Measurements from ENCODE around the gene FEZ2. TPM values are rescaled to one million over a fixed set of nuclear protein-coding genes. Genes with fewer than 3 reads are reported as not detected.

Gene FEZ2
- polyA plus RNA-seq, 1 of the 3 experiments (the other 2 are of a cell fraction), result 37.2 TPM

- Histone ChIP-seq H3K36me3 (replicated peaks in 1 of 2; ENCODE audit: control insufficient read depth in 1 of 2, insufficient read depth in 2 of 2, low read length in 1 of 2) (peaks cover 26 to 61% of the 10 kb centered on the region in 2 experiments), H4K20me1 (ENCODE audit: insufficient read depth) (no peaks in the 10 kb centered on the region), H3K9me3 (no peaks in the 10 kb centered on the region), H3F3A (replicated peaks; ENCODE audit: insufficient read depth) (peaks cover 63% of the 10 kb centered on the region), H2AFZ (ENCODE audit: low read depth) (no peak overlapping the region), H3K9me2 (no peaks in the 10 kb centered on the region), H3K4me1 (ENCODE audit: control insufficient read depth in 1 of 2, insufficient read depth in 2 of 2, low read depth in 1 of 2, low read length in 1 of 2) (peaks cover 3 to 73% of the 10 kb centered on the region in 2 experiments; a peak in 3 of 4 replicates), H3K27ac (ENCODE audit: low read depth in 2 of 2, low read length in 1 of 2) (peak overlapping the region; percentile 28 to 98; a peak in 3 of 4 replicates), H3K79me2 (ENCODE audit: insufficient read depth) (peaks cover 82% of the 10 kb centered on the region), H3K27me3 (ENCODE audit: insufficient read depth) (no peaks in the 10 kb centered on the region), H3K4me3 (ENCODE audit: low read depth in 2 of 2, low read length in 1 of 2) (no peak overlapping the region), H3K4me2 (peak overlapping the region; percentile 51), H3K9ac (peak overlapping the region; percentile 60; the same call in 1 of the 2 replicates)
- no peak for DNase-seq
- CTCF ChIA-PET, result interaction anchor here (0.7 to 1.6 kb wide), 3 partner anchors 15 to 35 kb away, joined by 3 to 4 read pairs (median 4); partner anchors contain the start of gene FEZ2
- WGBS (ENCODE audit: low lambda C conversion rate), result 64% methylated on average over 3 of the region's 3 CpGs
- TF ChIP-seq, protein P1, sequence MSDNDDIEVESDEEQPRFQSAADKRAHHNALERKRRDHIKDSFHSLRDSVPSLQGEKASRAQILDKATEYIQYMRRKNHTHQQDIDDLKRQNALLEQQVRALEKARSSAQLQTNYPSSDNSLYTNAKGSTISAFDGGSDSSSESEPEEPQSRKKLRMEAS (IDR thresholded peaks at IDR 0.05; ENCODE audit: low read depth), result no peak
- no peak for TF ChIP-seq RXRA (IDR thresholded peaks at IDR 0.05; ENCODE audit: borderline replicate concordance, low read depth)
- POLR2A ChIA-PET, result interaction anchor here (0.9 kb wide), 1 partner anchor 11 kb away, joined by 3 read pairs; no protein-coding TSS in a partner anchor
These were observed 34.9 kb downstream of the FEZ2 start for GRCh38 chr2:36562973-36563532.

DNA sequence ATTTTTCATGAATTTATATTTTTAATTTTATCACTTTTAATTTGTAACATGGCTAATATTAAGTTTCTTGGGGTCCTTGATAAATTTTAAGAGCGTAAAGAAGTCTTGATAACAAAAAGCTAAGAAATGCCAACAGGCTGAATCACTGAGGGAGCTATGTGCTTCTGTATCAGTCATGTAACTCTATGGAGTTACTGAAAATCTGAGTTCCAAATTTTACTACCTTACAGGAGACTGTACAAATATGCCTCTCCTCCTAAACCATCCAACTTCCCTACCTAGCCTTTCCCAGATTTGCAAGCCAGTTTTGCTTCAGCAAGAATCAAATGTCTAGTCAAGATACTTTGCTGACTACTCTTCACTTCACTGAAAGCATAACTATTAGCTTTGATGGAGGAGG lies 35.7 kb downstream of the FEZ2 start:
- H4K20me1 ChIP-seq (ENCODE audit: insufficient read depth), result no peaks in the 10 kb centered on the region
- H2AFZ ChIP-seq (ENCODE audit: low read depth), result no peak overlapping the region
- H3K79me2 ChIP-seq (ENCODE audit: insufficient read depth), result peaks cover 82% of the 10 kb centered on the region
- H3K9me3 ChIP-seq, result no peaks in the 10 kb centered on the region
- no peaks in the 10 kb centered on the region for H3K27me3 ChIP-seq (ENCODE audit: insufficient read depth)
- H3K9ac ChIP-seq, result peak overlapping the region; percentile 68
- H3K9me2 ChIP-seq, result no peaks in the 10 kb centered on the region
- TF ChIP-seq JUND (IDR thresholded peaks at IDR 0.05), result peak; percentile 42; the same call in 1 of the 2 replicates
- TF ChIP-seq NFIC (IDR thresholded peaks at IDR 0.05; ENCODE audit: borderline replicate concordance), result no peak
- TF ChIP-seq RCOR1 (IDR thresholded peaks at IDR 0.05; ENCODE audit: low read length), result no peak
- peak; percentile 37; the same call in 1 of the 2 replicates for TF ChIP-seq FOSL2 (IDR thresholded peaks at IDR 0.05; ENCODE audit: borderline replicate concordance, low read depth)
- no peak for TF ChIP-seq TCF12 (IDR thresholded peaks at IDR 0.05)
- TF ChIP-seq RAD21 (IDR thresholded peaks at IDR 0.05; ENCODE audit: low read length), result no peak
- peaks cover 33 to 62% of the 10 kb centered on the region in 2 experiments for H3K36me3 ChIP-seq (replicated peaks in 1 of 2; ENCODE audit: control insufficient read depth in 1 of 2, insufficient read depth in 2 of 2, low read length in 1 of 2)
- no peak overlapping the region for H3K4me3 ChIP-seq (ENCODE audit: low read depth in 2 of 2, low read length in 1 of 2)
- 22% methylated on average over 1 of the region's 1 CpG for WGBS (ENCODE audit: low lambda C conversion rate)
- H3F3A ChIP-seq (replicated peaks; ENCODE audit: insufficient read depth), result peaks cover 63% of the 10 kb centered on the region
- peaks cover 3 to 72% of the 10 kb centered on the region in 2 experiments; a peak in 3 of 4 replicates for H3K4me1 ChIP-seq (ENCODE audit: control insufficient read depth in 1 of 2, insufficient read depth in 2 of 2, low read depth in 1 of 2, low read length in 1 of 2)
- POLR2A ChIA-PET, result no interaction called here
- H3K4me2 ChIP-seq, result peak overlapping the region; percentile 51; the same call in 1 of the 2 replicates
- CTCF ChIA-PET, result interaction anchor here (0.7 to 1.6 kb wide), 3 partner anchors 16 to 35 kb away, joined by 3 to 4 read pairs (median 4); partner anchors contain the start of gene FEZ2
- H3K27ac ChIP-seq (ENCODE audit: low read depth in 2 of 2, low read length in 1 of 2), result peak overlapping the region; percentile 58 to 98; a peak in 3 of 4 replicates
- no peak for DNase-seq

GRCh38 chr2:36561237-36561944 lies 36.6 kb downstream of the FEZ2 start:
- Histone ChIP-seq H3K79me2 (ENCODE audit: insufficient read depth) (peaks cover 73% of the 10 kb centered on the region), H3K4me2 (peak overlapping the region; percentile 73), H3K36me3 (replicated peaks in 1 of 2; ENCODE audit: control insufficient read depth in 1 of 2, insufficient read depth in 2 of 2, low read length in 1 of 2) (peaks cover 33 to 59% of the 10 kb centered on the region in 2 experiments), H3K4me1 (ENCODE audit: control insufficient read depth in 1 of 2, insufficient read depth in 2 of 2, low read depth in 1 of 2, low read length in 1 of 2) (peaks cover 3 to 76% of the 10 kb centered on the region in 2 experiments), H2AFZ (ENCODE audit: low read depth) (no peak overlapping the region), H3K9me2 (no peaks in the 10 kb centered on the region), H3K4me3 (ENCODE audit: low read depth in 2 of 2, low read length in 1 of 2) (0 out of 4 replicates have a peak overlapping the region, but pooled peaks of 1 of the 2 experiments have one; percentile 6), H3K9ac (peak overlapping the region; percentile 68), H3K9me3 (no peaks in the 10 kb centered on the region), H3K27me3 (ENCODE audit: insufficient read depth) (no peaks in the 10 kb centered on the region), H3F3A (replicated peaks; ENCODE audit: insufficient read depth) (peaks cover 68% of the 10 kb centered on the region), H3K27ac (ENCODE audit: low read depth in 2 of 2, low read length in 1 of 2) (peak overlapping the region; percentile 77 to 98; a peak in 3 of 4 replicates), H4K20me1 (ENCODE audit: insufficient read depth) (no peaks in the 10 kb centered on the region)
- no peak for DNase-seq
- POLR2A ChIA-PET, result no interaction called here
- WGBS (ENCODE audit: low lambda C conversion rate), result 35% methylated on average over 8 of the region's 8 CpGs
- CTCF ChIA-PET, result no interaction called here
- TF ChIP-seq SMC3 (IDR thresholded peaks at IDR 0.05; ENCODE audit: low read depth, low read length) (no peak), GATA2 (CRISPR knock-in tag; IDR thresholded peaks at IDR 0.05) (no peak), EP300 (IDR thresholded peaks at IDR 0.05; ENCODE audit: borderline replicate concordance in 1 of 2, low read depth in 1 of 2, low read length in 1 of 2) (peak in 1 of 2 experiments; percentile 96; a peak in 2 of 4 replicates), FOXM1 (IDR thresholded peaks at IDR 0.05; ENCODE audit: low read depth) (peak; percentile 84), REST (IDR thresholded peaks at IDR 0.05; ENCODE audit: low read depth, low read length) (no peak), NFIC (IDR thresholded peaks at IDR 0.05; ENCODE audit: borderline replicate concordance) (peak; percentile 76; the same call in 1 of the 2 replicates), SIN3A (IDR thresholded peaks at IDR 0.05; ENCODE audit: borderline replicate concordance, low read depth, low read length) (peak; percentile 30; the same call in 1 of the 2 replicates), NRF1 (IDR thresholded peaks at IDR 0.05; ENCODE audit: low read depth, low read length) (no peak), ELF1 (IDR thresholded peaks at IDR 0.05) (peak; percentile 61; the same call in 1 of the 2 replicates), CHD2 (IDR thresholded peaks at IDR 0.05; ENCODE audit: low read length, partially characterized antibody) (no peak)
